ENCODE measurements around the gene BOLA2B.
A peak's percentile ranks its signal among the peaks of the same experiment; 100 is the strongest.
"Not testable (repeated sequence)": the region's sequence is repeated elsewhere in the genome, so short reads cannot be mapped to it uniquely, and the experiment has no call there.

BOLA2B gene

DNA sequence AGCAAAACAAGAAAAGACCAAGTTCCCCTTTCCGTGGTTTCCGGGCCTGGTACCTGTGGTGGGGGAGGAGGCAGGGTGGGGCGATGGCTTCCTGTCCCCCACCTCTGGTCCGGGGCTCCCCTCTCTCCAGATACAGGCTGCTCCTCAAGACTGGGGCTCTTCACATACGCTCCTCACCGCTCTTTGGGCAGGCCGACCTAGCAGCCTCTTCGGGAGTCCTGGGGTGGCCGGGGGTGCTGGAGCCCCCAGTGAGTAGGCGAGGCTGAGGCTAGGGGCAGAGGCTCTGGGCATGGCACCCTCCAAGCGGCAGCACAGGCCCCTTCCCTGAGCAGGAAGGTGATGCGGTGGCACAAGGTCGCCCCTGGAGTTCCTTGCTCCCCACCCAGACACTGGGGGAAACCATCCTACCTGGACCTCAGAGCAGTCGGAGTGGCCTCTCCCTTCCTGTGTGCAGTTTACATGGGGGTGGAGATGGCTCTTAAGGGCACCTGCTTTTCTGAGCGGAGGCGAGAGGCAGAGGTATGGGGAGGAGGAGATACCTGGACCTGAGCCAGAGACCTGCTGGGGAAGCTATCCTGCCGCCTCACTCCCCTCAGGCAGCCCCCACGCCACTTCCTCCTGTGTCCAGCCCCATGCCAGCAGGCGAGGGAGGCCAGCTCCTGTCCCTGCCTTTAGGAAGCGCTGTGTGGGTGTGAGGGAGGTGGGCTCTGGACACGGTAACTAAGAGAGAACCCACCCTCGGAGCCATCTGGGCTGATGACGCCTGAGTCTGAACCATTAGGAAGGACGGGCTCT is 9.2 kb downstream of the BOLA2B start:
- DNase-seq = peak; percentile 90

DNA sequence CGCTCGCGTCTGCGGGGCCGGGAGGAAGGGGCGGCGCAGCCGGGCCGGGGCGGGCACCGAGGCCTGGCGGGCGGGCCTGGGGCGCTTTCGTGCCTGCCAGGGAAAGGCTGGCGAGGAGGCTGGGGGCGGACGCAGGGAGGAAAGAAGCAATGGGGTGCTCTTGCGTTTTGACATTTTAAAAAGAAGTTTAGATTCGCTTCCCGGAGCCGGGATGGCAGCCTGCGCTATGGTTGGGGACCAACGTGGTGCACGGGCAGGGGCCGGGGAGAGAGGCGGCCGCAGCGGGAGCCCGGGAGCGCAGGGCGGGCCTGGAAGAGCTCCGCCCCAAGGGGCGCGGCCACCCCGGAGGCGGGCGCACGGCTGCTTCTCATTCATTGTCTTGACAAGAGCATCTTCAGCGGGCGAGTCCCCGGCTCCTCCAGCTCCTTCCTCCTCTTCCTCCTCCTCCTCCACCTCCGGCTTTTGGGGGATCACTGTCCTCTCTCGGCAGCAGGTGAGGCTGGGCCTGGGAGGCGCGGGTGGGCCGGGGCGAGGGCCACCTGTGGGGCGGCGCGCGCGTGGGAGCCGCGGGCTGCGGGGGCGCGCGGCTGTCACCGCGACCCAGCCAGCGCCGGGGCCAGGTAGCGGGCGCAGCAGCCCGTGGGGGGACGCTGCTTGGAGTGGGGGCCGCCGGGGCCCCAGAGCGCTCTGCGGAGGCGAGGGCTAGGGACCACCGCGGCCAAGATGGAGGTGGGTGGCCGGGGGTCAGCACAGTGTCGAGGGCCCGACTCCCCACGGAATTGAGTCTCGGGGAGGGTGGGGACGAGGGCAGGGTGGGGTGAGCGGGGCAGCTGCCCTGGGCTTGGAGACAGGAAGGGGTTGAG is 10.0 kb downstream of the BOLA2B start, which contains the start of gene CORO1A:
TSS of gene CORO1A (plus strand) at position 370 of the 863 bp plus-strand sequence. CDS start 1,608 bp downstream, outside the sequence.
- DNase-seq = peak; percentile 93

DNA sequence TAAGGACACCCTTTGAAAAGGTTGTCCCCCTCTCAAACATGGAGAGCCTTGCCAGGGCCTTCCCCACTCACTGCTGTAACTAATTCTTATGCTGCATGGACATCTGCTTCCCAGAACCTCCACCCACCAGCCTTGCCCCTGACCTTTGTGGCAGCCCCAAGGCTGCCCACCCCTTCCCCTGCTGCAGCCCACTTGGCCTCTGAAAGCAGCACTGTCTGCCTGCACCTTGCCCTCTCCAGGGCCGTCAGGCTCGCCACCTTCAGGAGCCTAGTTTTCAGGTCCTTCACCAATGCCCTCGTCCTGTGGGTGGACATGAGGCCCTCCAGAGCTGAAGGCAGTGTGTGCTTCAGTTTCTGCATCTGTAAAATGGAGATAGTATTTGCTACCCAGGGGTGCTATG is 12.7 kb downstream of the BOLA2B start:
- DNase-seq = no peak

DNA sequence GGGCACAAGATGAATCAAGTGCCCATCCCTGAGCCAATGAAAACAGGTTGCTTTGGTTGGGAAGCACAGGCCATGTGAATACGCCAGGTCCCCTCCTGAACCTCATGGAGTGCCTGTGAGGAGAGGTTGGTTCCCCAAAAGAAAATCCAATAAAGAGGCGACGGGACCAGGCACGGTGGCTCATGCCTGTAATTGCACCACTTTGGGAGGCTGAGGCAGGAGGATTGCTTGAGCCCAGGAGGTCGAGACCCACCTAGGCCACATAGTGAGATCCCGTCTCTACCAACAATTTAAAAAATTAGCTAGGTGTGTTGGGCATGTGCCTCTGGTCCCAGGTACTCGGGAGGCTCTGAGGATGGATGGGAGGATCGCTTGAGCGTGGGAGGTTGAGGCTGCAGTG is 13.5 kb downstream of the BOLA2B start:
- no peak for DNase-seq

DNA sequence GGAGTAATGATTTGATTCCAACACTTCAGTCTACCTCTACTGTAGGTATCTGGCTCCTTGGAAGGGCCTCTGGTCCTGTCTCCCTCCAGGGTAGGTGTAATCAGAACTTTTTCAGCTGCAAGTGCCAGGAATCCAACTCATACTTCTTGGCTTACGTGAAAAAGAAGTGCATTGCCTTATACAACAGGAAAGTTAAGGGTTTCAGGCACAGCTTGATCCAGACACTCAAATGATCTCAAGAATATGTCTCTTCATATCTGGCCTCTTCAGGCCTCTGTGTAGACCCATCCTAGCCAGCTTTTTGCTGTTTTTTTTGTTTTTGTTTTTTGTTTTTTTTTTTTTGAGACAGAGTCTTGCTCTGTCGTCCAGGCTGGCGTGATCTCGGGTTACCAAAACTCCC is 14.3 kb downstream of the BOLA2B start:
- DNase-seq = no peak

DNA sequence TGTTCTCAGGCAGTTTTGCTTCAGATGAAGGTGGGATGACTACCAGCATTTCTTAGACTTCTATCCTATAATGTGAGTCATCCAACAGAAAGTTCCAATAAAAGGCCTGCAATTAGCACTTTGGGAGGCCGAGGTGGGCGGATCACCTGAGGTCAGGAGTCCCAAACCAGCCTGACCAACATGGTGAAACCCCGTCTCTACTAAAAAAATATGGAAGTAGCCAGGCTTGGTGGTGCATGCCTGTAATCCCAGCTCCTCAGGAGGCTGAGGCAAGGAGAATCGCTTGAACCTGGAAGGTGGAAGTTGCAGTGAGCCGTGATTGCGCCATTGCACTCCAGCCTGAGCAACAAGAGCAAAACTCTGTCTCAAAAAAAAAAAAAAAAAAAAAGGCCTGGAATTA is 16.6 kb downstream of the BOLA2B start:
- DNase-seq = not testable (repeated sequence)

DNA sequence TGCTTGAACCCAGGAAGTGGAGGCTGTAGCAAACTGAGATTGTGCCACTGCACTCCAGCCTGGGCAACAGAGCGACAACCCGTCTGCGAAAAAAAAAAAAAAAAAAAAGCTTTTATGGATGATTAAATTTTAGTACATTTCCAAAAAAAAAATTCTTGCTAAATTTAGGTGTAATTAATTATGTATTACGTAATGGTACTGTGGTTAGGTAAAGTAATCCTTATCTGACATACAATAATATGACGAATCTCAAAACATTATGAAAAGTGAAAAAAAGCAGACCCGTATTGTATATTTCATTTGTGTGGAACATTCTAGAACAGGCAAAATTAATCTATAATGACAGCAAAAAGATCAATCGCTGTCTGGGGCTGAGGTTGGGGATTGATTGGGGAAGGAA is 20.4 kb downstream of the BOLA2B start:
- no peak for DNase-seq

DNA sequence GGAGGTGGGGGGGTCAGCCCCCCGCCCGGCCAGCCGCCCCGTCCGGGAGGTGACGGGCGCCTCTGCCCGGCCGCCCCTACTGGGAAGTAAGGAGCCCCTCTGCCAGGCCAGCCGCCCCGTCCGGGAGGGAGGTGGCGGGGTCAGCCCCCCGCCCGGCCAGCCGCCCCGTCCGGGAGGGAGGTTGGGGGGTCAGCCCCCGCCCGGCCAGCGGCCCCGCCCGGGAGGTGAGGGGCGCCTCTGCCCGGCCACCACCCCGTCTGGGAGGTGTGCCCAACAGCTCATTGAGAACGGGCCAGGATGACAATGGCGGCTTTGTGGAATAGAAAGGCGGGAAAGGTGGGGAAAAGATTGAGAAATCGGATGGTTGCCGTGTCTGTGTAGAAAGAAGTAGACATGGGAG is 23.3 kb downstream of the BOLA2B start:
- not testable (repeated sequence) for DNase-seq

DNA sequence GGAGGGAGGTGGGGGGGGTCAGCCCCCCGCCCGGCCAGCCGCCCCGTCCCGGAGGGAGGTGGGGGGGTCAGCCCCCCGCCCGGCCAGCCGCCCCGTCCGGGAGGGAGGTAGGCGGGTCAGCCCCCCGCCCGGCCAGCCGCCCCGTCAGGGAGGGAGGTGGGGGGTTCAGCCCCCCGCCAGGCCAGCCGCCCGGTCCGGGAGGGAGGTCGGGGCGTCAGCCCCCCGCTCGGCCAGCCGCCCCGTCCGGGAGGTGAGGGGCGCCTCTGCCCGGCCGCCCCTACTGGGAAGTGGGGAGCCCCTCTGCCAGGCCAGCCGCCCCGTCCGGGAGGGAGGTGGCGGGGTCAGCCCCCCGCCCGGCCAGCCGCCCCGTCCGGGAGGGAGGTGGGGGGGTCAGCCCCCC is 24.1 kb downstream of the BOLA2B start:
- not testable (repeated sequence) for DNase-seq

DNA sequence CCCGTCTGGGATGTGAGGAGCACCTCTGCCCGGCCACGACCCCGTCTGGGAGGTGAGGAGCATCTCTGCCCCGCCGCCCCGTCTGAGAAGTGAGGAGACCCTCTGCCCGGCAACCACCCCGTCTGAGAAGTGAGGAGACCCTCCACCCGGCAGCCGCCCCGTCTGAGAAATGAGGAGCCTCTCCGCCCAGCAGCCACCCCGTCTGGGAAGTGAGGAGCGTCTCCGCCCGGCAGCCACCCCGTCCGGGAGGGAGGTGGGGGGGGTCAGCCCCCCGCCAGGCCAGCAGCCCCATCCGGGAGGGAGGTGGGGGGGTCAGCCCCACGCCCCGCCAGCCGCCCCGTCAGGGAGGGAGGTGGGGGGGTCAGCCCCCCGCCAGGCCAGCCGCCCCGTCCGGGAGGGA is 24.7 kb downstream of the BOLA2B start:
- DNase-seq = not testable (repeated sequence)

DNA sequence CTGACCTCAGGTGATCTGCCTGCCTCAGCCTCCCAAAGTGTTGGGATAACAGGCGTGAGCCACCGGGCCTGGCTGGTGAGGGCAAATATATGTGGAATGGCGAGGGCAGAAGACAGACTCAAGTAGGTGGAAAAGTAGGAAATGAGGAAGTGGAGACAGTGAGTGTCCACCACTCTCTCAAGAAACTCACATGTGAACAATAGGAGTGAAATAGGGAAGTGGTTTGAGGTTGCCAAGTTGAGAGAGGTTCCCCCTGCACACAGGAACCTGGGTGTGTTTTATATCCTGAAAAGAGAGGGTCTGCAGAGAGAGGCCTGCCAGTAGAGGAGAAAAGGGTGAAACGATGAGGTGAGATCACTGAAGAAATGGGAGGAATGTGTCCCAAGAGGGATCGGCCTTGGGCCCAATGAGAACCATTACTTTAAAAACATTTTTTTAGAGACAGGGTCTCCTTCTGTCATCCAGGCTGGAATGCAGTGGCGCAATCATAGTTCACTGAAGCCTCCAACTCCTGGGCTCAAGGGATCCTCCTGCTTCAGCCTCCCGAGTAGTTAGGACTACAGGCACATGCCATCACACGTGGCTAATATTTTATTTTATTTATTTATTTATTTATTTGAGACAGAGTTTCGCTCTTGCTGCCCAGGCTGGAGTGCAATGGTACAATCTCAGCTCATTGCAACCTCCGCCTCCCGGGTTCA is 27.1 kb downstream of the BOLA2B start:
- DNase-seq = peak; percentile 14

DNA sequence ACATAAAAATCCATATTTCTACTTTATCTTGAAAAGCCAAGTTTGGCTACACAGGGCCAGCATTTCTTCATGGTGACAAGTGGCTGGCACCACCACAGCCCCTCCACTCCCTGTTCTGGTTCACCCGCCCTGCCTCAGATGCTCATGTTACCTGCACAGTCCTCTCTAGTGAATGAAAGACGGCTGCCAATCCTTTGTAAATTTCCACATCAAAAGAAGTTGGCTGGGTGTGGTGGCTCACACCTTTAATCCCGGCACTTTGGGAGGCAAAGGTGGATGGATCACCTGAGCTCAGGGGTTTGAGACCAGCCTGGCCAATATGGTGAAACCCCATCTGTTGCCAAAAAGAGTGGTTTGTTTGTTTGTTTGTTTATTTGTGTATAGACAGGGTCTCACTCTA is 29.9 kb downstream of the BOLA2B start:
- DNase-seq = no peak

DNA sequence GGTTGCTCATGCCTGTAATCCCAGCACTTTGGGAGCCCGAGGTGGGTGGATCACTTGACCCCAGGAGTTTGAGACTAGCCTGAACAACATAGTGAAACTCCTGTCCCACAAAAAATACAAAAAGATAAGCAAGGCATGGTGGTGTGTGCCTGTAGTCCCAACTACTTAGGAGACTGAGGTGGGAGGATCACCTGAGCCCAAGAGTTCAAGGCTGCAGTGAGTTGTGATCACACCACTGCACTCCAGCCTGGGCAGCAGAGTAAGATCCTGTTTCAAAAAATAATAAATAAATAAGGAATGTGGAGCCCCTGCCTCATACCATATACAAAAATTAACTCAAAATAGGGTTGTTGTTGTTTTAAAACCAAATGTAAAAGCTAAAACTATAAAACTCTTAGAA is 36.3 kb downstream of the BOLA2B start:
- DNase-seq = no peak

DNA sequence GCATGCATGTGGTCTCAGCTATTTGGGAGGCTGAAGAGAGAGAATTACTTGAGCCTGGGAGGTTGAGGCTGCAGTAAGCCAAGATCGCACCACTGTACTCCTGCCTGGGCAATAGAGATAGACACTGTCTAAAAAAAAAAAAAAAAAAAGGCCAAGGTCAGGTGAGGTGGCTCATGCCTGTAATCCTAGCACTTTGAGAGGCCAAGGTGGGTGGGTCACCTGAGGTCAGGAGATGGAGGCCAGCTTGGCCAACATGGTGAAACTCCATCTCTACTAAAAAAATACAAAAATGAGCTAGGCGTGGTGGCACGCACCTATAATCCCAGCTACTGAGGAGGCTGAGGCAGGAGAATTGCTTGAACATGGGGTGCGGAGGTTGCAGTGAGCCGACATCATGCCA is 38.3 kb downstream of the BOLA2B start:
- DNase-seq = no peak

DNA sequence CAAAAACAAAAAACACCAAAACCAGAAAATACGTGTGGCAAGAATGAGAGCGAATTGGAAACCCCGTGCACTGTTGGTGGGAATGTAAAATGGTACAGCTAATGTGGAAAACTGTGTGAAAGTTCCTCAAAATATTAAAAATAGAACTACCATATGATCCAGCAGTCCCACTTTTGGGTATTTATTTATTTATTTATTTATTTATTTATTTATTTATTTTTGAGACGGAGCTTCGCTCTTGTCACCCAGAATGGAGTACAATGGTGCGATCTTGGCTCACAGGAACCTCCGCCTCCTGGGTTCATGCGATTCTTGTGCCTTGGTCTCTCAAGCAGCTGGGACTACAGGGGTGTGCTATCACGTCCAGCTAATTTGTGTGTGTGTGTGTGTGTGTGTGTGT is 40.9 kb downstream of the BOLA2B start:
- DNase-seq = no peak

DNA sequence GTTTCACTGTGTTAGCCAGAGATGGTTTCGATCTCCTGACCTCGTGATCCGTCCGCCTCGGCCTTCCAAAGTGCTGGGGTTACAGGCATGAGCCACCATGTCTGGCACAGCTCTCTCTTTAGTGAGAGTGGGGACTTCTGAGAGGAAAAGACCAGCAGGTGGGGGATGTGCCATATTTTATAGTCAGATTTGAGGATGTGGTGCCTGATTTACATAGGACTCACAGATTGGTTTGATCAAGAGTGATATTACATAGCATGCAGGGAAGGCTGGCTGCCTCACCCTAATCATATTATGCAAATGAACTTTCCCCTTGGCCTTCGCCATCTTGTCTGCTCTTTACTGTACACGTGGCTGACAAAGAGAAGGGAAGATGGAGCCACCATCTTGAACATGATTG is 42.4 kb downstream of the BOLA2B start:
- no peak for DNase-seq

DNA sequence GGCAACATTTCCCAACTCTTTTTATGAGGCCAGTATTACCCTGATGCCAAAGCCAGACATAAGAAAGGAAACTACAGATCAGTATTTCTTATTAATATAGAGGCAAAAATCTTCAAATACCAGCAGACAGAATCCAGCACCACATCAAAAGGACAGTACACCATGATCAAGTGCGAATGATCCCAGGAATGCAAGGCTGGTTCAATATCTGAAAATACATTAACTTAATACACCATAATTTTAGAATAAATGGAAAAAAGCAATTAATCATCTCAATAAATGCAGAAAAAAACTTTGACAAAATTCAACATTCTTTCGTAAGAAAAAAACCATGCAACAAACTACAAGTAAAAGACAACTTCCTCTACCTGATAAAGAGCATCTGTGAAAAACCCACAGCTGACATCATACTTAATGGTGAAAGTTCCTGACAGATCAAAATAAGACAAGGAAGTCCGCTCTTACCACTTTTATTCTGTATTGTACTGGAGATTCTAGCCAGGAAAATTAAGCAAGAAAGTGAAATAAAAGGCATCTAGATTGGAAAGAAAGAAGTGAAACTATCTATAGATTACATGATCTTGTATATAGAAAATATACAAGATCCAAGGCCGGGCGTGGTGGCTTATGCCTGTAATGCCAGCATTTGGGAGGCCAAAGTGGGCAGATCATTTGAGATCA is 44.1 kb downstream of the BOLA2B start:
- no peak for DNase-seq

DNA sequence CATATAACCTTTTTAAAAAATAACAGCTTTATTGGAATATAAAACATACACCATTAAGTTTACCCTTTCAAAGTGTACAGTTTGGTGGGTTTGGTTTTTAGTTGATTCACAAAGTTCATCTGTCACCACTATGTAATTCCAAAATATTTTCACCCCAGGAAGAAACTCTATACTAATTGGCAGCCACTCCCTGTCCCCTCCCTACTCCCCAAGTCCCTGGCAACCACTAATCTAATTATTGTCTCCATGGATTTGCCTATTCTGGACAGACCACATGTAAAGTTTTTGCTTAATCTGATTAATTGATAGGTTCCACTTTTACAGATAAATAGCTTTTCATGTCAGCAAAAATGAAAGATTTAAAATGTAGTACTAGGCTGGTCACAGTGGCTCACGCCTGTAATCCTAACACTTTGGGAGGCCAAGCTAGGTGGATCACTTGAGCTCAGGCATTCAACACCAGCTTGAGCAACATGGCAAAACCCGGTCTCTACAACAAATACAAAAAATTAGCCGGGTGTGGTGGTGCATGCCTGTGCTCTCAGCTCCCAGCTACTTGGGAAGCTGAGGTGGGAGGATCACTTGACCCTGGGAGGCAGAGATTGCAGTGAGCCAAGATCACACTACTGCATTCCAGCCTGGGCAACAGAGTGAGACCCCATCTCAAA is 45.5 kb downstream of the BOLA2B start:
- DNase-seq = no peak

DNA sequence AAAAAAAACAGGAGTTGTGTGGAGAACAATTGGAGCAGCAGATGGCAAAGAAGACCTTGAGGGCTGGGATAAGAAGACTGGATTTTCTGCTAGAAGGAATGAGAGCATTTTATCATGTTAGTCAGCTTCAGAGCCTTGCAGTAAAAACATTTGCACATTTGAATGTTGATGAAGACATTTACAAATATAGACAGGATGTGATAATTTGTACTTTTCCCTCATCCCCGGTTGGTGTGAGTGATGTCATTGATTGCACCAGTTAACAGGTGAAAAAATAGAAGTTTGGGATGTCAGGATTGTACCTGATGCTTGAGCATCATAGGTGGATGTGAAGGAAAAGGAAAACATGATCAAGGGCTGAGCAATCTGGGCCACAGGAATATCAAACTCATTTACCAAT is 47.8 kb downstream of the BOLA2B start:
- DNase-seq = no peak

DNA sequence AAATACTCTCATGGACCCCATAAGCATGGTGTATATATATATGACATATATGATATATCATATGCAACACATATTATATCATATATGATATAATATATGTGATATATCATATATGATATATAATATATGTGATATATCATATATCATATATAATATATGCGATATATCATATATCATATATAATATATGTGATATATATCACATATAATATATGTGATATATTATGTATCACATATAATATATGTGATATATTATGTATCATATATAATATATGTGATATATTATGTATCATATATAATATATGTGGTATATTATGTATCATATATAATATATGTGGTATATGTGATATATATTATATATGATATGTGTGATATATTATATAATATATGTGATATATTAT is 48.5 kb downstream of the BOLA2B start:
- no peak for DNase-seq

DNA sequence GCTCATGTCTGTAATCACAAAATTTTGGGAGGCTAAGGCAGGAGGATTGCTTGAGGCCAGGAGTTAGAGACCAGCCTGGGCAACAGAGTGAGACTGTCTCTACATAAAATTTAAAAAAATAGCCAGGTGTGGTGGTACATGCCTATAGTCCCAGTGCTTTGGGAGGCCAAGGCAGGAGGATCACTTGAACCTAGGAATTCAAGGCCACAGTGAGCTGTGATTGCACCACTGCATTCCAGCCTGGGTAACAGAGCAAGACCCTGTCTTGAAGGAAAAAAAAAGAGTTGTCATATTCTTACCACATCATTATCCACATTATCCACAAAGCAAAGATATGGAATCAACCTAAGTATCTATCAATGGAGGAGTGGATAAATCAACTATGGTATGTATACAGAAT is 49.4 kb downstream of the BOLA2B start:
- no peak for DNase-seq

DNA sequence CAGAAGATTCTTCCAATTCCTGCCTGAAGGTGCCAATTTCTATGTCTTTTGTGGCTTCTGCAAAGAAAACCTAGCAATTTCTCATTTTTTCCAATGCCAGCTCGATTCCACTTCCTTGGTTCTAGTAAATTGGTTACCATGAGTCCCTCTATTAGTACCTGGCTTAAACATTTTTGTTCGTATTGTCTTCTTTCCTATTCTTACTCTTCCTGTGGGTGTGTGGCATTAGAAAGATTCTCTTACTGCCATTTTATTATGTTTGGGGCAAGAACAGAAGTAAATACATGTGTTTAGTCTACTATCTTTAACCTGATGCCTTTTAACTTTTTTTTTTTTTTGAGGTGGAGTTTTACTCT is 50.1 kb downstream of the BOLA2B start:
- no peak for DNase-seq

Data from activated CD4-positive, alpha-beta T cell treated with anti-CD3 and anti-CD28 coated beads, Interleukin-10, Interleukin-2, amounts not matched to agents 100 ng/mL and 50 ng/mL, durations not matched to agents 16 hours and 8 hours (primary cell).